SKM-1 (cell line): ENCODE results near the gene MN1.

Experiments used
- DNase-seq: peaks from one replicate; lab custom pipeline; 2025; ENCODE audit not compliant: unreplicated experiment; lab: John Stamatoyannopoulos, UW

The MN1 gene

GRCh38 chr22:27719036-27719347, 82.6 kb downstream of the MN1 start:
- DNase-seq = no peak

DNA sequence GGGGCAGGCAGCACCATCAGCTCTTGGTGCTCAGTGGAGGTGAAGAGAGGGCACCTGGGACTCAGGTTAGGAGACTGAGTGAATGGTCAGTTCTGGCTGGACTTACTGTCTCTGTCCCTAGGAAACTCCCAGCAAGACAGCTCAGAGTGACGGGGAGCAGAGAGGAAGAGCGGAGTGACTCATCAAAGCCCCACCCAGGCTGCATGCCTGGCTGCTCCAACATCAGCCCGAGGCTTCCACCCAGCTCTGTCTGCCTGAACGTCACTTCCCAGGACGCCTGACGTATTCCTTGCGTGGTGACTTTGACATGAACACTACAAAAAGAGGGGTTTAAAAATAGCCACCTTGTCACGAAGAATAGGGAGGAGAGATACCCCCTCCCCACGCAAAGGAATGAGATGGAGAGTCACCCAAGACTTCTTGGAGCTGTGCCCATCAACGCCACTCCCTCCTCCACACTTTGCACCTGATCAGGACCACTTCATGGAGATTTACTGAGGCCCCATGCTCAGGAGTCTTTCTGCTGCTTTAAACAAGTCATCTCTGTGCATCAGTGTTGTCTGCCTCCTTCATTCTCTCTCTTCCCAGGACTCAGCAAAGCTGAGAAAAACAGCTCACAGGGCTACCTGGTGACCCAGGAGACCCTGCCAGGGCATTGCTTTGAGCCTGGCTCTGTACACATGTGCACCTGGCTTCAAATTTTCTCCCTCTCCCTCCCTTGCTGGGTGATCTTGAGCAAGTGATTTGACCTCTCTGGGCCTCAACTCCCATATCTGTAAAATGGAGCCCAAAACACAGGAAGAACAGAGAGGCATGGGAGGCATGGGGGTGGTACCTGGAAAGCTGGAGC, 83.1 kb downstream of the MN1 start:
- no peak for DNase-seq

DNA sequence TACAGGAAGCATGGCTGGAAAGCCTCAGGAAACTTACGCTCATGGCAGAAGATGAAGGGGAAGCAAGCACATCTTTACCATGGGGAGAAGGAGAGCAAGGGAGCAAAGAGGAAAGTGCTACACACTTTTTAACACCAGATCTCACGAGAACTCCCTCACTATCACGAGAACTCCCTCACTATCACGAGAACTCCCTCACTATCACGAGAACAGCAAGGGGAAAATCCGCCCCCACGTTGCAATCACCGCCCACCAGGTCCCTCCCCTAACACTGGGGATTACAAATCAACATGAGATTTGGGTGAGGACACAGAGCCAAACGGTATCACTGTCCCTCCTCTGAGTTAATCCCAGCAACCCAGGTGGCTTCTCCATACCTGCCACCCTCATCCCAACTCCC, 84.5 kb downstream of the MN1 start:
- DNase-seq = no peak

- DNase-seq = no peak
Observed at GRCh38 chr22:27716074-27716473, 85.5 kb downstream of the MN1 start.

GRCh38 chr22:27715106-27715505, 86.5 kb downstream of the MN1 start:
- DNase-seq = no peak

DNA sequence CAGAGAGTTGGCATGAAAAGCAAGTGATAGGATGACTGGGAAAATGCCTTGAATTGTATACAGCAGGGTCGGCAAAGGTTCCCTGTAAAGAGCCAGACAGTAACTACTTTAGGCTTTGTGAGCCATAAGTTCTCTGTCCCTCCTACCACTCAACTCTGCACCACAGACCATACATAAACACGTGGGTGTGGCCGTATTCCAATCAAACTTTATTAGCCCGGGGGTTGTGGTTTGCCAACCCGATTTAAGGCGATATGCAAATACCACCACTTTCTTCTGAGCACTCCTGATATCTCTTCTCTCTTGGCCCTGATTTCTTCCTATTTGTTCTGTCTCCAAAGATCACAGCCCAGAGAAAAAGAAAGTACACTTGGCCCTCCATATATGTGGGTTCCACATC, 87.5 kb downstream of the MN1 start:
- no peak for DNase-seq

DNA sequence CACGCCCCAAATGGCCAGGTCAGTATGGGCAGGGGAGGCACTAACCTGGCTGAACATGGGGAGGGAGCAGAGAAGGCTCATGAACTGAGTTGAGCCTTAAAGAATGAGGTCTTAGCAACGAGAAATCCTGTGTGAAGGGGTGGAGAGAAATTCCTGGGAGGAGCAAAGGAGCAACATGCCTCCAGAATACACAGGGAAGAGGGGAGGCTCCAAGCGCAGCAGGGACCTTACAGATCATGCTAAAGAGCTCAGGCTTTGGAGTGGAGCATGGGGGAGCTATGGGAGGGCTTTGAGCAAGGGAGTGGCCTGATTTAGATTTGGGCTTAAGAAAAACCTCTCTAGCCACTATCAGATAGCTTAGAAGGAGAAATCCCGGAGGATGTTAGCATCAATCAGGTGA, 88.1 kb downstream of the MN1 start:
- no peak for DNase-seq

- DNase-seq = no peak
Observed at GRCh38 chr22:27711756-27712155, 89.8 kb downstream of the MN1 start.

- no peak for DNase-seq
Observed at GRCh38 chr22:27711012-27711411, 90.5 kb downstream of the MN1 start.

- no peak for DNase-seq
Observed at GRCh38 chr22:27709919-27710675, 91.5 kb downstream of the MN1 start.

GRCh38 chr22:27706489-27706888, 95.1 kb downstream of the MN1 start:
- no peak for DNase-seq

- no peak for DNase-seq
Observed at GRCh38 chr22:27705408-27706080, 96.0 kb downstream of the MN1 start.

GRCh38 chr22:27704581-27704980, 97.0 kb downstream of the MN1 start:
- no peak for DNase-seq

DNA sequence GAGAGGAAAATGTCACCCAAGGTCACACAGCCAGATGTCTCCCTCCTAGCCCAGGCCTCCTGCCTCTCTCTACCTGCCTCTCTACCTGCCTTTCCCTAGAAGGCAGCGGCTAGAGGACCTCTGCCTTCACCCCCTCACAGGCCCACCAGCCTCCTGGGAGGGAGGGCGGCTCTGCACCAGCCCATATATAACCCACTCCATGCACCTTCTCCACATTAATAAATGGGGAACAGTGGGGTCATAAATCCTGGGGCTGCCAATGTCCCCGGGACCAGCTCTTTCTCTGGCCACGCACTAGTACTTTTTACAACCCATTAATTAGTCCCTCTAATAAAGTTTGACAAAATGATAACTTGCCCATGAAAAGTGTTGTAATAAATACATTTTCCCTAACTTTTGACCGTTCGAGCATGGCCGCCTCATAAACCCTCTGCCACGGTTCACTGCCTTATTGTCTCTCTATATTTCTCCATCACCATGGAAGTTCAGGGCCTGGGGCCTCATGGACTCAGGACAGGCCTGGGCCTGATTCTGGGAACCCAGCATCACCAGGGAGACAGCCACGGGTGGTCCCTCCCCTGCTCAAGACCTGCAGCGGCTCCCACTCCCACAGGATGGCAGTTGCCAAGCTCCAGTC, 102.1 kb downstream of the MN1 start:
- no peak for DNase-seq

- no peak for DNase-seq
Observed at GRCh38 chr22:27698813-27699212, 102.7 kb downstream of the MN1 start.
